Omental fat pad (tissue), 4 donors: ENCODE data around the gene BEAN1. TPM values are rescaled to one million over a fixed set of nuclear protein-coding genes. Genes with fewer than 3 reads are reported as not detected.

Experiments
- ATAC-seq: fragments of 150-250 bp; one replicate; pipeline ENCODE4 v1.9.1; 2016; ENCODE audit warnings: mild to moderate bottlenecking, moderate library complexity; ENCODE audit not compliant: low FRiP score
- DNase-seq: peaks from one replicate; pipeline ENCODE4 v3.0.0-alpha.2; 2019; ENCODE audit warnings: low spot score
- total RNA-seq, 4 donors: library from RNA; depleted of rRNA; stranded (reverse); fragments of >200 nt; gene quantifications; one replicate each; pipeline ENCODE4 v1.1.0, GENCODE V29; 2016
- TF ChIP-seq, protein P1 (sequence below), 3 donors: fragments of 450-650 bp; IDR thresholded peaks; one replicate each; pipeline ENCODE4 v1.5.1; 2016 to 2017; ENCODE audit warnings: antibody characterized with exemption in 3 of 3, mild to moderate bottlenecking in 3 of 3, moderate library complexity in 2 of 3

Gene BEAN1
- total RNA-seq, 4 donors from 2014 or later: 0.94 to 2.2 (median 1.3) TPM; not detected in 1

DNA sequence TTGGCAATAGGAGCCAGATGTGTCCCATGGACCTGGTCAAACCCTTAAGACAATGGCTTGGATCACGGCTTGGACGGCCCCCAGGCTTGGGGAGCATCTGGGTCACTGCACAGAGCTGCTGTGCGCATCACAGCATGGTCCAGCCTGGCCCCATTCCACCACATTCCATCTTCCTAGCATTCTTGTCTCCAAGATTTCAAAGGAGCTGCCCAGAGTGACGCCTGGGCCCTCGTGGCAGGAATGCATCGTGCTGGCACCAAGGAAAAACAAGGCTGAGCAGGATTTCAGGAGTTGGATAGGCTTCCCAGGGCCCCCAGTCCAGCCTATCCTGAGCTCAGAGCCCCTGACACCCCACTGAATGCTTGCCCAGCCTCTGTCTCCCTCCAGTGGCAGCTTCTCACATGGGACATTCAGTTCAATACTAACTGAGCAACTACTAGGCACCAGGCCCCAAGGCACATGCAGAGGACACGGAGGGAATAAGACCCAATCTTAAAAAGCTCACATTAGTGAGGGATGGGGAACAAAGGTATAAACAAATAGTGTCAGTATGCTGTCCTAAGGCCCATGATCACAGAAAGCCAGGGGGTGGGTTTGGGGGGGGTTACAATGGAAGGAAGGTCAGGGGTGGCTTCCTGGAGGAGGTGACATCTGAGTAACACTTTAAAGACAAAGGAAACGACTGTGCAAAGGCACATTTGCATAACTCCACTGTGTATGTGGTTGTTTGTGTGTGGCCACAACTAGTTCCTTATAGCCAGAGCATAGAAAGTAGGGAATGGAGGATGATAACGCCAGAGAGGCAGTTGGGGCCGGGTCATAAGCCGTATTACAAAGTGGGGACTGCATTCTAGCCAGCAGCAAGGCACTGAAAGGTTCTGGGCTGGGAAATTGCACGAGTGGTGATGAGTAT is 88.8 kb downstream of the BEAN1 start:
- ATAC-seq (no peak), DNase-seq (no peak)
- TF ChIP-seq, protein P1, sequence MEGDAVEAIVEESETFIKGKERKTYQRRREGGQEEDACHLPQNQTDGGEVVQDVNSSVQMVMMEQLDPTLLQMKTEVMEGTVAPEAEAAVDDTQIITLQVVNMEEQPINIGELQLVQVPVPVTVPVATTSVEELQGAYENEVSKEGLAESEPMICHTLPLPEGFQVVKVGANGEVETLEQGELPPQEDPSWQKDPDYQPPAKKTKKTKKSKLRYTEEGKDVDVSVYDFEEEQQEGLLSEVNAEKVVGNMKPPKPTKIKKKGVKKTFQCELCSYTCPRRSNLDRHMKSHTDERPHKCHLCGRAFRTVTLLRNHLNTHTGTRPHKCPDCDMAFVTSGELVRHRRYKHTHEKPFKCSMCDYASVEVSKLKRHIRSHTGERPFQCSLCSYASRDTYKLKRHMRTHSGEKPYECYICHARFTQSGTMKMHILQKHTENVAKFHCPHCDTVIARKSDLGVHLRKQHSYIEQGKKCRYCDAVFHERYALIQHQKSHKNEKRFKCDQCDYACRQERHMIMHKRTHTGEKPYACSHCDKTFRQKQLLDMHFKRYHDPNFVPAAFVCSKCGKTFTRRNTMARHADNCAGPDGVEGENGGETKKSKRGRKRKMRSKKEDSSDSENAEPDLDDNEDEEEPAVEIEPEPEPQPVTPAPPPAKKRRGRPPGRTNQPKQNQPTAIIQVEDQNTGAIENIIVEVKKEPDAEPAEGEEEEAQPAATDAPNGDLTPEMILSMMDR (IDR thresholded peaks at IDR 0.05): no peak

DNA sequence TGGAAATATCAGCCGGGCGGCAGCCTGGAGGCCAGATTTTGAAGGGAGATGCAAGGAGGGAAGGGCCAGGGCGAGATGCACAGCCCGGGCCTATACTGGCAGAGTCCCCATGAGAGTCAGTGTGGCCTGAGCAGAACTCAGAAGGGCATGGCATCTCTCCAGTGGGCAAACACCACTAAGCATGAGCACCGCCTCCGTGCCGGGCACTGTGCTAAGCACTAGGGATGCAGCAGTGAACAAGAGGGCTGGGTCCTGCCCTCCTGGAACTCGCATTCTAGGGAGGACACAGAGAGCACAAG is 89.4 kb downstream of the BEAN1 start:
- DNase-seq (no peak), ATAC-seq (no peak)
- TF ChIP-seq, protein P1 (IDR thresholded peaks at IDR 0.05): no peak

DNA sequence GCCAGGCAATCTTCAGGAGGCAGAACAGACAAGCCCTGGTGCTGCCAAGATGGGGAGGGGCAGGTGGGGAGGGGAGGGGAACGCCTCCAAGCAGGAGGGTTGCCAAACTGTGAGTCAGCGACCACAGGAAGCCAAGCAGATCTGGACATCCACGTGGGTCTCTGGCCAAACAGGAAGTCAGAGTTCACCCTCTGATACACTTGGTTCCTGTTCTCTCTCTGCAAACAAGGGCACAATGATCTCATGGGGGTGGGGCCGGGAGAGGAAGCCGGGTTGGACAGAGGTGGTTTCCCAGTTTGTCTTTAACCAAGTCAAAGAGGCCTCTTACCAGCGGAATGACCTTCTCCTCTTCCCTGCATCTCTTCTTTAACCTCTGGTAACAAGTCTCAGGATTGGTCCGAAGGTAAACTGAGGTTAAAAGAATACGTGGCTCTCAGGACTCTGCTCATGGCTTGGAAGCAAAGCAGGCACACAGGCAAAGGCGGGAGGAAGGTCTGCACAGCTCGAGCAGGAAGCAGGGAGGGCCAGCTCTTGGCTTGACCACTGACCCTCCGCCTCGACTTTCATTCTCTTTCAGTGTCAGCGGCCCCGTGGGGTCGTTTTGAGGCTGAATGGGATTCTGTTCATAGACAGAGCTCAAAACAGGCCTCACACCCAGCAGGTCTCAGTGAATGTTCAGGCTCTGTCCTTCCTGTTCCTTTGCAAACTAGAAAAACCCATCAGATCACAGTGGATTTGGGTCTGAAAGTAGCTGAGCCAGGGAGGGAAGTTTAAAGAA is 89.9 kb downstream of the BEAN1 start:
- TF ChIP-seq, protein P1 (IDR thresholded peaks at IDR 0.05): no peak
- DNase-seq (peak; percentile 97), ATAC-seq (peak; percentile 94)

DNA sequence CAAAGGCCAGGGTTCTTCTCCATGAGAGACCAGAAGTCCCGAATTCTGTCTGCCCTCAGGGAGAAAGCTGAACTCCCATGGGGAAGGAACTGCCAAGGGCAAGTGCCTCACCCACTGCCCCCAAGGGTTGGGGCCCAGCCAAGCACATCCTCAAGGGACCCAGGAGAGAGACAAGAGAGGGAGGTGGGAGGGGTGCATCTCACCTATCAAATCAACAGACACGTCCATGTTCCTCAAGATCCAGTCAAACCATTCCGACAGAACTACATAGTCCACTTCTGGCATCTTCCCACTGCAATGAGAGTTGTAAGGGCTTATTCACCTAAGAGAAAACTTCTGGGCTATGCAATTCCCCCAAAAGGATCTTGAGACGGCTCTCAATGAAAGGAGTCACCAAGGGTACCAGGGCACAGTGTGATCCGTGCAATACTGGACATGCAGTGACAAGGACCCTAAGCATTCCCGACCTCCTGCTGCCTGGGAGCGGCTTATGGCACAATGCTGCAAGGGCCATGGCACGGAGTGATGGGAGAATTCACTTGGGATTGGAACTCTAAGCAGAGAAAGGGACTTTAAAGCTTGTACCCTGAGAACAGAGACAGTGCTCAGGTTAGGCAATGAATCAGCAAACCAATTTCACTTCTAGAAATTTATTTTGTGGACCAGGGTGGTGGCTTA is 90.6 kb downstream of the BEAN1 start:
- TF ChIP-seq, protein P1 (IDR thresholded peaks at IDR 0.05): no peak
- no peak for DNase-seq
- no peak for ATAC-seq

DNA sequence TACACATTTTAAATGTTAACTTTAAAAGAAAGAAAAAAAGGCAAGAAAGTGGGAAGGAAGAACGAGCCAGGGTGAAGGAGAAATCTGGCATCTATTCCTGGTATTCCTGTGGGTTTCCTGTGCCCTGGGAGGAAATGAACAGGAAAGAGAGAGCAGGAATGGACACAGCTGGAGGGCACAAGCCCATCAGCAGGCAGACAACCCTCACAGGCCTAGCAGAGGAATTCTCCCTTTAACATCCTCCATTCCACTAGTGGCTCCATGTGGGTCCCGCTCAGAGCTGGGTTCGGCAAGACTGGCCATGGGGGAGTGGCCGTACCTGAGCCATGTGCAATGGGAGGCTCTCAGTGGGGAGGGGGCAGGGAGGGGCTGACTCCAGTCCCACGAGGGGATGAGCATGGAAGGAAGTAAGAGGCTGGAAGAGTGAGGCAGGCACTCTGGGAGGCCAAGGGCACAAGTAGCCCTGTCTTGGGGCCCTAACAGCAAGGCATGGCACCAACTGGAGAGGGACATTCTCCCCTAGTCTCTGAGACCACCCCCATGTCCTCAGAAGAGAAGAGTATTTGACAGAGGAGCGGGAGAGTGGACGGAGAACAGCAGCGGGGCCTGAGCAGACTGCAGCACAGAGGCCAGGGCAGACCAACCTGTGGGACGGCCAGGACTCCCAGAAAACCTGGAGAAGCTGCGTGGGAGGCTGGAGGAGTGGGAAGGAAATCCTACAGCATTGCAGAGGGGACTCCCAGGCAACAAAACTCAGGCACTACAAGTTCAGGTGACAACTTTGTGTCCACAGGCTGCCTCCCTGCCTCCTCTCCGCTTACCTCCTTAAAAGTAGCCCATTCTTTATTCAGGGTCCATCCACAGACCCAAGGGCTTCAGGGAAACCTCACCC is 92.6 kb downstream of the BEAN1 start:
- TF ChIP-seq, protein P1 (IDR thresholded peaks at IDR 0.05): no peak
- no peak for DNase-seq
- no peak for ATAC-seq
